ENCODE data around the gene HECTD2. TPM values are rescaled to one million over a fixed set of nuclear protein-coding genes. Genes with fewer than 3 reads are reported as not detected.

The HECTD2 gene
- total RNA-seq, 6 experiments from 2014 or later: 1.5 to 3.7 (median 3.1) TPM

DNA sequence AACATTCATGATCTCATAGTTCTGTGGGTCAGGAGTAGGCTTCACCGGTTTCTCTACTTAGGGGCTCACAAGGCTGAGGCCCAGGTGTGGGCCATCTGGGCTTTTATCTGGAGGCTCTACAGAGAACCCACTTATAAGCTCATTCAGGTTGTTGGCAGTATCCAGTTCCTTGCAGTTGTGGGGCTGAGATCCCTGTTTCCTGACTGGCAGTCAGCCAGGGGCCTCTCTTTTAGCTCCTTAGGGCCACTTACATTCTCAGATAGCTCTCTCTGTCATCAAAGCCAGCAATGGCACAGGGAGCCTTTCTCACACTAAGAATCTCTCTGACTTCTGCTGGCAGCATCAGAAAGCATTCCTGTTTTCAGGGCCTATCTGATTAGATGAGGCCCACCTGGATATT, 18.2 kb upstream of the HECTD2 start:
- no peak for ATAC-seq
- intact Hi-C loops (cut with DNase I): no loop called here
- H3K27ac ChIP-seq: no peak overlapping the region

DNA sequence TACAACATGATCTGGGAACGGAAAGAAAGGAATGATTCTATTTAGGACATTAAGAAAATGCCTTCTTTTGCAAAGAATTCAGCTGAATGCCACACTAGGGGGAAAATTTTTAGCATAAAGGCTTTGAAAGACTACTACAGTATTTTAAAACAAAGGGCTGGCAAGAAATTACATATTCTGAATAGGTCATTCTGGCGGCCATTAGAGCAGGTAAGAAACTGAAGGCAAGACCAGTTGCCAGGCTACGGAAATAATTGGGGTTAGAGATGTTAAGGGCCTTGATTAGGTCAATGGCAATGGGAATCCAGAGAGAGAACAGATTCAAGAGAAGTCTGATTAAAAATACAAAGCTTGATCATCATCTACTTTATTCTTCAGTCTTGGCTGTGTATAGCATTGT, 3.8 kb upstream of the HECTD2 start:
- H3K9me3 ChIP-seq: no peaks in the 10 kb centered on the region
- H3K36me3 ChIP-seq: no peaks in the 10 kb centered on the region
- intact Hi-C loops (cut with DNase I): no loop called here
- H3K4me3 ChIP-seq: no peak overlapping the region
- no peak overlapping the region for H3K27ac ChIP-seq
- no peaks in the 10 kb centered on the region for H3K4me1 ChIP-seq
- ATAC-seq (no peak), DNase-seq (no peak)
- 85% methylated on average over 3 of the region's 3 CpGs for WGBS (ENCODE audit: insufficient coverage, low coverage, low lambda C conversion rate, missing lambda C conversion rate)
- TF ChIP-seq CTCF (IDR thresholded peaks at IDR 0.05) (no peak), POLR2A (IDR thresholded peaks at IDR 0.05) (no peak)
- H3K27me3 ChIP-seq: no peaks in the 10 kb centered on the region

More for the DNA sequence above, 18.2 kb upstream of the HECTD2 start:
- H3K4me1 ChIP-seq: peaks cover 0 to 4% (median 0%) of the 10 kb centered on the region in 4 donors
- no peaks in the 10 kb centered on the region for H3K27me3 ChIP-seq
- H3K36me3 ChIP-seq: no peaks in the 10 kb centered on the region
- H3K9me3 ChIP-seq: no peaks in the 10 kb centered on the region
- 100% methylated on average over 1 of the region's 1 CpG for WGBS (ENCODE audit: insufficient coverage, low coverage, low lambda C conversion rate, missing lambda C conversion rate)
- TF ChIP-seq CTCF (IDR thresholded peaks at IDR 0.05) (no peak), POLR2A (IDR thresholded peaks at IDR 0.05) (no peak)
- no peak for DNase-seq
- H3K4me3 ChIP-seq: no peak overlapping the region

- ATAC-seq: peak; percentile 83 to 90 (median 88)
- no peaks in the 10 kb centered on the region for H3K9me3 ChIP-seq
- 3% methylated on average over 21 of the region's 31 CpGs for WGBS (ENCODE audit: insufficient coverage, low coverage, low lambda C conversion rate, missing lambda C conversion rate)
- no peaks in the 10 kb centered on the region for H3K4me1 ChIP-seq
- no peaks in the 10 kb centered on the region for H3K27me3 ChIP-seq
- H3K4me3 ChIP-seq: peak overlapping the region; percentile 64 to 80 (median 66)
- DNase-seq: peak; percentile 80 to 84 (median 81)
- peak in 1 of 4 donors; percentile 13 for TF ChIP-seq CTCF (IDR thresholded peaks at IDR 0.05)
- peak; percentile 72 for TF ChIP-seq POLR2A (IDR thresholded peaks at IDR 0.05)
- H3K27ac ChIP-seq: peak overlapping the region; percentile 97 to 99 (median 98)
- no peaks in the 10 kb centered on the region for H3K36me3 ChIP-seq
- intact Hi-C loops (cut with DNase I): no loop called here
Observed at GRCh38 chr10:91409069-91409868, 875 bp upstream of the HECTD2 start.

GRCh38 chr10:91410638-91411371, 661 bp downstream of the HECTD2 start:
- H3K9me3 ChIP-seq: no peaks in the 10 kb centered on the region
- TF ChIP-seq CTCF (IDR thresholded peaks at IDR 0.05) (no peak), POLR2A (IDR thresholded peaks at IDR 0.05) (no peak)
- ATAC-seq (peak in 3 of 4 donors; percentile 1 to 63 (median 1)), DNase-seq (no peak)
- H3K36me3 ChIP-seq: no peaks in the 10 kb centered on the region
- peak overlapping the region; percentile 97 to 99 (median 98) for H3K27ac ChIP-seq
- no peaks in the 10 kb centered on the region for H3K4me1 ChIP-seq
- H3K27me3 ChIP-seq: no peaks in the 10 kb centered on the region
- peak overlapping the region; percentile 64 to 80 (median 66) for H3K4me3 ChIP-seq
- intact Hi-C loops (cut with DNase I): no loop called here
- WGBS (ENCODE audit: insufficient coverage, low coverage, low lambda C conversion rate, missing lambda C conversion rate): 10% methylated on average over 12 of the region's 26 CpGs

Data from right lobe of liver (tissue), 6 donors.